ENCODE results near the gene PDP2.
A peak's percentile ranks its signal among the peaks of the same experiment; 100 is the strongest.

The PDP2 gene

DNA sequence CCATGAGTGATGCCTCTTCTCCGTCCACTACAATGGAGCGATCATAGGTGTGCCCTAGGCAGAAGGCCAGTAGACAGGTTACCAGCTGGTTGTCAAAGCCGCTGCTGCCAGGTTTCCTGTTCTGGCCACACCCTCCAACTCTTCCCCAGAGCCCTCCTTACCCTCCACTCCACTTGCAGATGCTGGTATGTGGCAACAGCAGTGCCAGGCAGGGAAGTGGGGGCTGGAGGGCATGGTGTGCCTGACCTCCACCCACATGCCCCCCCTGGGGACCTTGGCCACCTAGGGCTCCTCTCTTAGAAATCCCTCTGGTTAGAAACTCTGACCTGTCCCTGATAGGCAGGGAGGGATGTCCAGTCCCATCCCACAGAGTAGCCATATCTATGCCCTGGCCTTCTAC is 43.6 kb downstream of the PDP2 start:
- no peaks in the 10 kb centered on the region for H3K9me3 ChIP-seq (ENCODE audit: control insufficient read depth, insufficient read depth, low read length)
- H3K4me1 ChIP-seq (ENCODE audit: control insufficient read depth, insufficient read depth, low read length): no peaks in the 10 kb centered on the region; the same call in 1 of the 2 replicates
- no peak overlapping the region for H3K27ac ChIP-seq (ENCODE audit: low read depth, low read length)
- peaks cover 48% of the 10 kb centered on the region for H3K27me3 ChIP-seq (ENCODE audit: control insufficient read depth, insufficient read depth, low read length)
- no peak overlapping the region for H3K9ac ChIP-seq (ENCODE audit: low read depth, low read length)
- H3K4me3 ChIP-seq (ENCODE audit: low read depth, low read length): no peak overlapping the region
- no peaks in the 10 kb centered on the region for H3K36me3 ChIP-seq (ENCODE audit: control insufficient read depth, insufficient read depth, low read length)

DNA sequence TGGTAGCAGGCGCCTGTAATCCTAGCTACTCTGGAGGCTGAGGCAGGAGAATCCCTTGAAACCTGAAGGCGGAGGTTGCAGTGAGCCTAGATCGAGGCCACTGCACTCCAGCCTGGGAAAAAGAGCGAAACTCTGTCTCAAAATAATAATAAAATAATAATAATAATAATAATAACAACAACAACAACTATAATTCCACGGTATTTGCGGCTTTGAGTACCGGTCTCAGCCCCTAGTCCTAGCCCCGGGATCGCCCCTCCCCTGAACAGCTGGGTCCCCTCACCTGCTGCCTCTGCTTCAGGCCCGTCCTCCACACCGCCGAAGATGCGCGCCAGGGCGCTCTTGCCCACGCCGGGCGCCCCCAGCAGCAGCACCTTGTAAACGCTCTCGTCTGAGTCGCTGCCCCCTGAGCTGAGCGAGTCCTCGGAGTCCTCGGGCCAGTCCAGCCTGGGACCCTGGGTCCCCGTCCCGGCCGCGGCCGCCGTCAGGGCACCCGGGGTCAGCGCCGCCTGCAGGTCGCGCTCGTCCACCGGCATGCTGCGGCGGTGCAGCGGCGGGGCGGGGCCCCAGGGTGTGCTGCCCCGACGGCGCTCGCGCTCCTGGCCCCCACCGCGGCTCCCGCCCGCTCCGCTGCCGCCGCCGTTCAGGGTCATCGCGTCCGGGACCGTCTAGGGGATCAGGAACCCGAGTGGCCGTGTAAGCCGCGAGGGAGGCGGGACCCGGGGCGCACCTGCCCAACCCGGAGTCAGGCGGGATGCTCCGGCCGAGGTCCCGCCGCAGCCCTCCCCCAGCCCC is 44.4 kb downstream of the PDP2 start:
- H3K4me1 ChIP-seq (ENCODE audit: control insufficient read depth, insufficient read depth, low read length): no peaks in the 10 kb centered on the region; the same call in 1 of the 2 replicates
- no peak overlapping the region for H3K9ac ChIP-seq (ENCODE audit: low read depth, low read length)
- peak overlapping the region; percentile 59 for H3K4me3 ChIP-seq (ENCODE audit: low read depth, low read length)
- no peaks in the 10 kb centered on the region for H3K9me3 ChIP-seq (ENCODE audit: control insufficient read depth, insufficient read depth, low read length)
- no peaks in the 10 kb centered on the region for H3K36me3 ChIP-seq (ENCODE audit: control insufficient read depth, insufficient read depth, low read length)
- no peak overlapping the region for H3K27ac ChIP-seq (ENCODE audit: low read depth, low read length)
- H3K27me3 ChIP-seq (ENCODE audit: control insufficient read depth, insufficient read depth, low read length): peaks cover 48% of the 10 kb centered on the region

DNA sequence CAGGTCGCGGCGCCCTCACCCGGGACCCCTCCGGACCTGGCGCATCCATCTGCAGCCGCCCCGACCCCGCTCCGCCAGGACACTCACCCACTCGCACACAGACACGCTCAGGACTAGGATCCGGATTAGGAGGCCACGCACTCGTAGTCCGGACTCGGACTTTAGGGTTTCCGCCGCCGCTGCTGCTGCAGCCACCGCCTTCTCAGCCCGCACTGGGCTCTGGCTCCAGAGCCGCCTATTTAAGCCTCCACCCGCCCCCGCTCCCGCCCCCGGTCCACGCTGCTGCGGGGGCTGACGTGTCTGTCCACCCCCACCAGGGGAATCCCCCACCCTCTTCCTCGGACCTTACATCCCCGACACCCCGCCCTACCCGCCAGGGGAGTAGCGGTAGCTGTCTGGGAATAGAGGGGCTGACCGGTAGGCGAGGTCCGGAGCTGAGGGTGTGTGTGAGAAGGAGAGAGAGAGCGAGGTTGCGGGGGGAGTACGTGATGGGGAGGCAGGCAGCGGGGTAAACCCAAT is 45.1 kb downstream of the PDP2 start, which contains the start of gene RRAD:
RRAD (minus strand) TSS at position 214 of the 519 bp plus-strand sequence. CDS start 356 bp downstream, outside the sequence.
- H3K27ac ChIP-seq (ENCODE audit: low read depth, low read length): no peak within 1 kb of the TSS
- H3K9ac ChIP-seq (ENCODE audit: low read depth, low read length): no peak within 1 kb of the TSS

DNA sequence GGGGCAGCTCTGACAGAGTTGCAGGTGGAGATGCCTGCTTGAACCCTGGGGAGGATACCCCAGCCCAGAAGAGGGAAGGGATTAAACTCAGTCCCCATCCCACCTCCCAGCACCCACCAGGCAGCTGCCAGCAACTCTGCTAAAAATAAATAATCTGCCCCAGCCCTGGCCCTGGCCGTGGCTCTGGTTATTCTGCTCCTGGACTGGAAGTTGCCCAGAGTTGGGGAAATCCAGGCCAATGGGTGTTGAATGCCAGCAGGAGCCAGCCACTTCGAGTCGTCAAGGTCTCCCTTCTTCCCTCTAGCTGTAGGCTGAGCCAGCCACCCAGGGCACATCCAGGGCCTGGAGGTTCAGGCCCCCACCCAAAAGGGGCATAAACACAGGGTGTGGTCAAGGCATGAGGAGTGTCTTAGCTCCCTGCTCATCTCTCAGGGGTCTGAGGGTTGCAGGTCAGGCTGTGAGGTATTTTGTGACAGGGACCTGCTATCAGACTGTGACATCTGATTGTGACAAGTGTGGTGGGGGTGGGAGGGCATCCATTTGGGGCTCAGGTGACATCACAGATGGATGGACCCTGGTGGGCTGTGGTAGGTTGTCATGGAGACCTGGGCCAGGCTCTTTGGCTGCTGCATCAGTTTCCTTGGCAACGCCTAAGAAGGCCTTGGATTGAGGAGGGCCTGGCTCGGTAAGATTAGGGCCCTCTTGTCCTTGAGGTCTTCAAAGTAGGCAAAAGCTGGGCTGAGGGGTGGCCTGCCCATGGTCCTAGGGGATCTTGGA is 46.0 kb downstream of the PDP2 start:
- no peak overlapping the region for H3K4me3 ChIP-seq (ENCODE audit: low read depth, low read length)
- H3K4me1 ChIP-seq (ENCODE audit: control insufficient read depth, insufficient read depth, low read length): no peaks in the 10 kb centered on the region; the same call in 1 of the 2 replicates
- H3K36me3 ChIP-seq (ENCODE audit: control insufficient read depth, insufficient read depth, low read length): no peaks in the 10 kb centered on the region
- no peaks in the 10 kb centered on the region for H3K9me3 ChIP-seq (ENCODE audit: control insufficient read depth, insufficient read depth, low read length)
- no peak overlapping the region for H3K9ac ChIP-seq (ENCODE audit: low read depth, low read length)
- no peak overlapping the region for H3K27ac ChIP-seq (ENCODE audit: low read depth, low read length)
- peaks cover 44% of the 10 kb centered on the region for H3K27me3 ChIP-seq (ENCODE audit: control insufficient read depth, insufficient read depth, low read length)

More for the DNA sequence above, 45.1 kb downstream of the PDP2 start, which contains the start of gene RRAD:
- Histone ChIP-seq H3K4me1 (ENCODE audit: control insufficient read depth, insufficient read depth, low read length) (no peaks in the 10 kb centered on the region; the same call in 1 of the 2 replicates), H3K4me3 (ENCODE audit: low read depth, low read length) (peak within 1 kb of the TSS; percentile 59), H3K27me3 (ENCODE audit: control insufficient read depth, insufficient read depth, low read length) (peaks cover 44% of the 10 kb centered on the region), H3K36me3 (ENCODE audit: control insufficient read depth, insufficient read depth, low read length) (no peaks in the 10 kb centered on the region), H3K9me3 (ENCODE audit: control insufficient read depth, insufficient read depth, low read length) (no peaks in the 10 kb centered on the region)

DNA sequence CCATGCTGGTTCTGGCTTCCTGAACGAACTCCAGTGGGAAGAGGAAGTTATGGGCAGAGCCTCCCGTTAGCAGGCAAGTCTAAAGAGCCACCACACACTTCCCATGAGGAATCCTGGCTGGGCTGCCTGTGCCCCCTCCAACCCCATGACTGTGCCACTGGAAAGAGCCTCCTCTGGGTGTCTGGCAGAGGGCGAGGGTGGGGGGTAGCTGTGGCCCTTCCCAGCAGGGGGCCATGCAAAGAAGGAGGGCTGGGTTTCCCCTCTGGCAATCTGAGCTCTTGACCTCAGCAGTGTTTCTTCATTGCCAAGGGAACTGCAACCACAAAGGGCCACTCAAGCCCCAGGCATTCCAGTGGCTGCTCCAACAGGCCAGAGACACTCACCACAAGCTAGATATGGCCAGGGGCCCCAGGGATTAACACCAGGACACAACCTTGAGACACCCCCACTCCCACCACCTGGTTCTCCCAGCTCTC is 46.7 kb downstream of the PDP2 start:
- Histone ChIP-seq H3K27me3 (ENCODE audit: control insufficient read depth, insufficient read depth, low read length) (peaks cover 44% of the 10 kb centered on the region), H3K4me3 (ENCODE audit: low read depth, low read length) (no peak overlapping the region), H3K9me3 (ENCODE audit: control insufficient read depth, insufficient read depth, low read length) (no peaks in the 10 kb centered on the region), H3K27ac (ENCODE audit: low read depth, low read length) (no peak overlapping the region), H3K4me1 (ENCODE audit: control insufficient read depth, insufficient read depth, low read length) (no peaks in the 10 kb centered on the region; the same call in 1 of the 2 replicates), H3K9ac (ENCODE audit: low read depth, low read length) (no peak overlapping the region), H3K36me3 (ENCODE audit: control insufficient read depth, insufficient read depth, low read length) (no peaks in the 10 kb centered on the region; the same call in 1 of the 2 replicates)

DNA sequence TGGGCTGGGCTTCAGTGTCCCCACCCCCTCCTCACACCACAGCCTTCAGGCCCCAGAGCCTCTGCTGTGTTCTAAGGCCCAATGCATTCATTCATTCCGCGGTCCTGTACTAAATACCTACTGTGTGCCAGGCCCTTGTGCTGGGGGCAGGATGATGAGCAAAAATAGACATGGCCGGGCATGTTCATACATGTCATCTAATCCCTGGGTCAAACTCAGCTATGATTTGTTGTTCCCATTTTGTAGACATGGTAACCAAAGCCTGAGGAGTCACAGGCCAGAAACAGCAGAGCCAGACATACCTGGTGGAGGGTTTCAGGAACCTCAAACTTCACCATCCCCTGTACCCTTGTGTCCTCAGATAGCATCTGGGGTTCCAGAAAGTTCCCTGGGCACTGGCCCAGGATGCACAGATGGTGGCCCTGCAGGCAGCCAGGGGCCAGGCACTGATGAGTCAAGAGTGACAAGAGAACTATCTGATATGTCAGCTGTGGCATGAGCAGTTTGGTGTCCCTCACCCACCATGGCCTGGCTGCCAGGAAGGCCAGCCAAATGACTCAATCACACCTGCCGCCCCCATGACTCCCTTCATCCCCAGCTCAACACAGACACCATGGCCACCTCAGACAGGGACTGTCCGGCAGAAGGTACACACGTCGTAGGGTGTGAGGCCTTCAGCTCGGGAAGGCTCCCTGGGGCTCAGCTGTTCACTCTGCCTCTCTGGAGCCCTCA is 47.8 kb downstream of the PDP2 start:
- no peak overlapping the region for H3K4me3 ChIP-seq (ENCODE audit: low read depth, low read length)
- H3K9ac ChIP-seq (ENCODE audit: low read depth, low read length): no peak overlapping the region
- no peaks in the 10 kb centered on the region; the same call in 1 of the 2 replicates for H3K4me1 ChIP-seq (ENCODE audit: control insufficient read depth, insufficient read depth, low read length)
- H3K27me3 ChIP-seq (ENCODE audit: control insufficient read depth, insufficient read depth, low read length): peaks cover 44% of the 10 kb centered on the region
- H3K9me3 ChIP-seq (ENCODE audit: control insufficient read depth, insufficient read depth, low read length): no peaks in the 10 kb centered on the region
- H3K36me3 ChIP-seq (ENCODE audit: control insufficient read depth, insufficient read depth, low read length): no peaks in the 10 kb centered on the region; the same call in 1 of the 2 replicates
- no peak overlapping the region for H3K27ac ChIP-seq (ENCODE audit: low read depth, low read length)

DNA sequence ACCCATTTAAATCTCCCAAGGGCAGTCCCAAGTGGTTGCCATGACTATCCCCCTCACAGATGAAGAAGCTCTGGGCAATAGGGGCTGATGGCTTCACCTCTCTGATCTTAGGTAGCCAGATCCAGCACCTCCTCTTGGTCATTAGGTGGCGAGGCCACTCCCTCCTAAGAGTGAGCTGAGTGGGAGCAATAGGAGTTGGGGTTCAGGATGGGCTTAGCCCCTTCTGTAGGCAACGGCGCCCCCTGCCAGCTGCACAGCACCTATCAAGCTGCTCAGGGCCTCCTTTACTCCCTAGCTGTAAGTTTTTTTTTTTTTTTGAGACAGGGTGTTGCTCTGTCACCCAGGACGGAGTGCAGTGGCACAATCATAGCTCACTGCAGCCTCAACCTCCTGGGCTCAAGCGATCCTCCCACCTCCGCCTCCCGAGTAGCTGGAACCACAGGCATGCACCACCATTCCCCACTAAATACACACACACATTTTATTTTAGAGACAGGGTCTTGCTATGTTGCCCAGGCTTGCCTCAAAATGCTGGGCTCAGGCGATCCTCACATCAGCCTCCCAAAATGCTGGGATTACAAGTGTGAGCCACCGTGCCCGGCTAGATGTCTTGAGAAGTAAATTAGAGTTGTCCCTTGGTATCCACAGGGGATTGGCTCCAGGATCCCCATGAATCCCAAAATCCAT is 48.5 kb downstream of the PDP2 start:
- Histone ChIP-seq H3K27ac (ENCODE audit: low read depth, low read length) (no peak overlapping the region), H3K4me1 (ENCODE audit: control insufficient read depth, insufficient read depth, low read length) (no peaks in the 10 kb centered on the region; the same call in 1 of the 2 replicates), H3K27me3 (ENCODE audit: control insufficient read depth, insufficient read depth, low read length) (peaks cover 41% of the 10 kb centered on the region), H3K36me3 (ENCODE audit: control insufficient read depth, insufficient read depth, low read length) (no peaks in the 10 kb centered on the region; the same call in 1 of the 2 replicates), H3K9ac (ENCODE audit: low read depth, low read length) (no peak overlapping the region), H3K4me3 (ENCODE audit: low read depth, low read length) (no peak overlapping the region), H3K9me3 (ENCODE audit: control insufficient read depth, insufficient read depth, low read length) (no peaks in the 10 kb centered on the region)

DNA sequence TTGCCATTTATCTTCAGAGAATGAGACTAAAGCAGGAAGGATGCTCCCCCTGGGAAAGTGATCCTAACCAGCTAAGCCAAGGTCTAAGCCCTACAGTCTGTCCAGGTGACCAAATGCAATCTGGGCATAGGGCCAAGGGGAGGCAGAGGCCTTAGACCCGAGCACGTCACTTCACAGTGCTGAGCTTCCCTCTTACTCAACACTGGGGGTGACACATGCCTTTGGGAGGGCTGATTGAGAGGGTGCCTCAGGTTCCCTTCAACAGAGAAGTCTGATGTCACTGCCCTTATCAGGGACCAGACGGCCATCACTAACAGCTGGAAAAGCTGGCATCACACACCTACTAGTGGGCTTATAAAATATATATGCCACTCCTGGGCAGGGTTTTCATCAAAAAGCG is 49.9 kb downstream of the PDP2 start:
- Histone ChIP-seq H3K27ac (ENCODE audit: low read depth, low read length) (no peak overlapping the region), H3K9ac (ENCODE audit: low read depth, low read length) (no peak overlapping the region), H3K27me3 (ENCODE audit: control insufficient read depth, insufficient read depth, low read length) (peaks cover 32% of the 10 kb centered on the region), H3K4me1 (ENCODE audit: control insufficient read depth, insufficient read depth, low read length) (peaks cover 2% of the 10 kb centered on the region; the same call in 1 of the 2 replicates), H3K4me3 (ENCODE audit: low read depth, low read length) (no peak overlapping the region), H3K9me3 (ENCODE audit: control insufficient read depth, insufficient read depth, low read length) (no peaks in the 10 kb centered on the region), H3K36me3 (ENCODE audit: control insufficient read depth, insufficient read depth, low read length) (no peaks in the 10 kb centered on the region; the same call in 1 of the 2 replicates)

DNA sequence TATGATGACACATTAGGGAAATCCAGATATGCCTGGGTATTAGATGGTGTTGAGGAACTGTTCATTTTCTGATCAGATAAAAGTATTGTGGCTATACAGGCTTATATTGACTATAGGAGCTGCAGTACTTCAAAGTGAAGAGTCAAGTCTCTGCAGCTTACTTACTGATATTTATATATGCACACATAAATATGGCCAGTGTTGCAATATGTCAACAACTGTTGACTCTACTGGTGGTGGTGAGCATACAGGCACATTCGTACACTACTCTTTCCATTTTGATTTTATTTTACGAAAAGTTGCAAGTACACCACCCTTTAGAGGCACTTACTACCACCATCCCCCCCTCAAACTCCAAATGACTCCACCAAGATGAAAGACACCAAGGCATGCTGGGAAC is 51.4 kb downstream of the PDP2 start:
- H3K9me3 ChIP-seq (ENCODE audit: control insufficient read depth, insufficient read depth, low read length): no peaks in the 10 kb centered on the region
- peaks cover 5% of the 10 kb centered on the region; the same call in 1 of the 2 replicates for H3K4me1 ChIP-seq (ENCODE audit: control insufficient read depth, insufficient read depth, low read length)
- H3K36me3 ChIP-seq (ENCODE audit: control insufficient read depth, insufficient read depth, low read length): no peaks in the 10 kb centered on the region; the same call in 1 of the 2 replicates
- no peak overlapping the region for H3K27ac ChIP-seq (ENCODE audit: low read depth, low read length)
- peaks cover 23% of the 10 kb centered on the region for H3K27me3 ChIP-seq (ENCODE audit: control insufficient read depth, insufficient read depth, low read length)
- H3K4me3 ChIP-seq (ENCODE audit: low read depth, low read length): no peak overlapping the region
- H3K9ac ChIP-seq (ENCODE audit: low read depth, low read length): no peak overlapping the region

DNA sequence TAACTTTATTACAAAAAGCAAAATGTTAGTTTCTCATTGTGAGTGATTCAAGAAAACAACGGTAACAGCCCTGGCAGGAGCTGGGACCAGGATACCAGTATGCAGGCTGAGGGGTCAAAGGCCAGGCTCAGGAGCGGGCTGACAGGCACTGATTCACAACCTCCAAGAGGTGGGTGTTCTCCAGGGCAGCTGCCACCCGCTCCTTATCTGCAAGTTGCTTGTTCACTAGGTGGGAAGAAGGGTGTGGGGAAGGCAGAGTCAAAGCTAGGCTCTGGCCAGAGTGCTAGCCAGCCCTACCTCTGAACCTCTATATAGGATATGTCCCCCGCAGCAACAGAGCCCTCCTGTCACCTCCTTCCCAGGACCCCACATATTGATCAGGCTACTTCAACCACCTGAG is 51.8 kb downstream of the PDP2 start:
- H3K27ac ChIP-seq (ENCODE audit: low read depth, low read length): no peak overlapping the region
- H3K36me3 ChIP-seq (ENCODE audit: control insufficient read depth, insufficient read depth, low read length): no peaks in the 10 kb centered on the region; the same call in 1 of the 2 replicates
- H3K27me3 ChIP-seq (ENCODE audit: control insufficient read depth, insufficient read depth, low read length): peaks cover 19% of the 10 kb centered on the region
- H3K4me3 ChIP-seq (ENCODE audit: low read depth, low read length): no peak overlapping the region
- peaks cover 5% of the 10 kb centered on the region; the same call in 1 of the 2 replicates for H3K4me1 ChIP-seq (ENCODE audit: control insufficient read depth, insufficient read depth, low read length)
- H3K9ac ChIP-seq (ENCODE audit: low read depth, low read length): no peak overlapping the region
- H3K9me3 ChIP-seq (ENCODE audit: control insufficient read depth, insufficient read depth, low read length): no peaks in the 10 kb centered on the region

All from HUES48 (cell line).